Measurements from ENCODE around the gene CACNB2.

Gene CACNB2

DNA sequence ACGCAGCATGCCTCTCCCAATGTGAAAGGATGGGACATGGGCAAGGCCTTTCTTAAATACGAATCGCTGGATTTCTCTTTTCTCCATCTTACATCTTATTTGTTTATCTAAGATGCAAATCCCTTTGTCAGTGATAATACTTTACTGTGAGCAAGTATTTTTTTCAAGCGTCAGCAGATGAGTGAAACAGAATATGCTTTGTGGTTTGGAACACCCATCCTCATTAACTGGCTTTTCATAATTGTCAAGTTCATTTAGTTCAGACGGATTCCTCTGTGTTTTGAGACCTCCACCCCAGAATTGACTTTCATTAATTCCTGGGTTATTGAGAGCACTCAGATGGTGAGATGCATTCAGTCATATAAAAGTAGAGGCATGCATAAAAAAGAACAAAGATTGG is 361.4 kb downstream of the CACNB2 start:
- H3K9me3 ChIP-seq (ENCODE audit: control insufficient read depth in 1 of 2, low read length in 2 of 2): no peaks in the 10 kb centered on the region
- H3K4me3 ChIP-seq (ENCODE audit: low read depth in 1 of 2, low read length in 2 of 2): no peak overlapping the region
- no peaks in the 10 kb centered on the region for H3K4me1 ChIP-seq (ENCODE audit: control insufficient read depth in 1 of 2, insufficient read depth in 2 of 2, low read length in 2 of 2)
- no peaks in the 10 kb centered on the region for H3K36me3 ChIP-seq (ENCODE audit: control insufficient read depth in 1 of 2, insufficient read depth in 2 of 2, low read length in 2 of 2)
- H3K9ac ChIP-seq (ENCODE audit: low read depth in 1 of 2, low read length in 2 of 2): no peak overlapping the region
- H3K27me3 ChIP-seq (ENCODE audit: control insufficient read depth in 1 of 2, insufficient read depth in 2 of 2, low read length in 2 of 2): no peaks in the 10 kb centered on the region
- no peak overlapping the region for H3K27ac ChIP-seq (ENCODE audit: low read depth, low read length)

DNA sequence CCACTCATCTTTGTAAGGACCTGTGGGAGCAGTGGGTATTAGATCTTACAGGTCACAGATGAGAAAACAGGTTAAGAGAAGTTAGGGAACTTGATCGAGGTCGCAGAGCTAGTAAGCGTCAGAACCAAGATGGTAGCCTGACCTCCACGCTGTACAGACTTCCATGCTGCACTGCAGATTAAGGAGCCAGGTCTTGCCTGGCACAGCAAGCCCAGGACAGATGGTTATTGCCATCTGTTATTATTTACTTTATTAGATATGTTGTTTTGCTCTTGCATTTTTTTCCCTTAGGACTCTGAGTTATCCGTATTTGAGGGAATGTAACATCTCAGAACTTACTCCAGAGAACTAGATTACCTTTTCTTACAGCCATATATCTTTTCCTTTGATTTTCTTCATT is 363.9 kb downstream of the CACNB2 start:
- Histone ChIP-seq H3K4me3 (ENCODE audit: low read depth in 1 of 2, low read length in 2 of 2) (no peak overlapping the region), H3K9me3 (ENCODE audit: control insufficient read depth in 1 of 2, low read length in 2 of 2) (no peaks in the 10 kb centered on the region), H3K4me1 (ENCODE audit: control insufficient read depth in 1 of 2, insufficient read depth in 2 of 2, low read length in 2 of 2) (no peaks in the 10 kb centered on the region), H3K27ac (ENCODE audit: low read depth, low read length) (no peak overlapping the region), H3K27me3 (ENCODE audit: control insufficient read depth in 1 of 2, insufficient read depth in 2 of 2, low read length in 2 of 2) (no peaks in the 10 kb centered on the region), H3K9ac (ENCODE audit: low read depth in 1 of 2, low read length in 2 of 2) (no peak overlapping the region), H3K36me3 (ENCODE audit: control insufficient read depth in 1 of 2, insufficient read depth in 2 of 2, low read length in 2 of 2) (no peaks in the 10 kb centered on the region)

DNA sequence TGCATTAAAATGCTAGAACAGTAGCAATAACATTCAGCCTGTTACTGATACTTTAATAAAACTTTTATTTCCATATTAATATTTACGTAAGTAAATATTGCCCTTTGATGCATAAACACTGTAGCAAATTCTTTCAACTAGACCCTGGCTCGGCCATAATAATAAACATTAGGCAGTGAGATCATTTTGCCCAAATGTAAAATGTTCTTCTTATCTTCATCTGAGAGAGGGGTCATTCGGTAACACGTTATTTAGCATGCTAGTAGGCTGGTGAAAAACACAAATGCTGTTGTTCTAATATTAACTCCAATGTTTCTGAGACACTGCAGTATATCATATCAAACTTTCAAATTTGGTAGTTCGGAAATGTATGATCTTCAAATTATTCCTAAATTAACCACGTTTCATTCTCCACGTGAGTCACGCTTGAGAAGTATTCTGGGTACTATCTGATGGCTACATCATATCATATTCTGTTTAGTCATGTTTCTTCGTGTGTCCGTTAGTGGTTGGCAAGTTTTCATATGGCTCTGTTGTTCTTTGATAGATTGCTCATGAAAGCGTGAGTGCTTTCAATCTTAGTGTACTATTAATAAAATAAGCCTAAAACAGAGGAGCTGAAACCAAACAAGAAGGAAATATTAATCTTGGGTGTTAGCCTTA is 365.4 kb downstream of the CACNB2 start:
- H3K4me1 ChIP-seq (ENCODE audit: control insufficient read depth in 1 of 2, insufficient read depth in 2 of 2, low read length in 2 of 2): no peaks in the 10 kb centered on the region
- H3K36me3 ChIP-seq (ENCODE audit: control insufficient read depth in 1 of 2, insufficient read depth in 2 of 2, low read length in 2 of 2): no peaks in the 10 kb centered on the region
- H3K9ac ChIP-seq (ENCODE audit: low read depth in 1 of 2, low read length in 2 of 2): no peak overlapping the region
- no peak overlapping the region for H3K4me3 ChIP-seq (ENCODE audit: low read depth in 1 of 2, low read length in 2 of 2)
- H3K9me3 ChIP-seq (ENCODE audit: control insufficient read depth in 1 of 2, low read length in 2 of 2): no peaks in the 10 kb centered on the region
- H3K27me3 ChIP-seq (ENCODE audit: control insufficient read depth in 1 of 2, insufficient read depth in 2 of 2, low read length in 2 of 2): no peaks in the 10 kb centered on the region
- H3K27ac ChIP-seq (ENCODE audit: low read depth, low read length): no peak overlapping the region

DNA sequence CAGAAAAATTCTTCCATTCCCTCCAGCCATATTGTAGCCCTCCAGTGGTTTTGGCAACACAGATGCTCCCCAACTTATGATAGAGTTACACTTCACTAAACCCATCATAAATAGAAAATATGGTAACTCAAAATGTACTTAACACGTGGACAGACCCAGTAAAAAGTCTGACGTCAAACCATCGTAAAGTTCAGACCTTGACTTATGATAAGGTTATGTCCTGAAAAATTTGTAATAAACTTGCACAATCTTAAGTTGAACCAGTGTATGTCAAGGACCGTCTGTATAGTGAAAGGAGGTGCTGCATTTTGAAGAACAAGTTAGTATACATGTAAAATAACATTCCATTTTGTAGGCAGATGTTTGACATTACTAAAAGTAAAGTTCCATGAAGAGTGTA is 368.4 kb downstream of the CACNB2 start:
- peaks cover 0 to 4% of the 10 kb centered on the region in 2 donors for H3K36me3 ChIP-seq (ENCODE audit: control insufficient read depth in 1 of 2, insufficient read depth in 2 of 2, low read length in 2 of 2)
- H3K9me3 ChIP-seq (ENCODE audit: control insufficient read depth in 1 of 2, low read length in 2 of 2): no peaks in the 10 kb centered on the region
- no peaks in the 10 kb centered on the region for H3K4me1 ChIP-seq (ENCODE audit: control insufficient read depth in 1 of 2, insufficient read depth in 2 of 2, low read length in 2 of 2)
- H3K27ac ChIP-seq (ENCODE audit: low read depth, low read length): no peak overlapping the region
- H3K9ac ChIP-seq (ENCODE audit: low read depth in 1 of 2, low read length in 2 of 2): no peak overlapping the region
- H3K4me3 ChIP-seq (ENCODE audit: low read depth in 1 of 2, low read length in 2 of 2): no peak overlapping the region
- no peaks in the 10 kb centered on the region for H3K27me3 ChIP-seq (ENCODE audit: control insufficient read depth in 1 of 2, insufficient read depth in 2 of 2, low read length in 2 of 2)

DNA sequence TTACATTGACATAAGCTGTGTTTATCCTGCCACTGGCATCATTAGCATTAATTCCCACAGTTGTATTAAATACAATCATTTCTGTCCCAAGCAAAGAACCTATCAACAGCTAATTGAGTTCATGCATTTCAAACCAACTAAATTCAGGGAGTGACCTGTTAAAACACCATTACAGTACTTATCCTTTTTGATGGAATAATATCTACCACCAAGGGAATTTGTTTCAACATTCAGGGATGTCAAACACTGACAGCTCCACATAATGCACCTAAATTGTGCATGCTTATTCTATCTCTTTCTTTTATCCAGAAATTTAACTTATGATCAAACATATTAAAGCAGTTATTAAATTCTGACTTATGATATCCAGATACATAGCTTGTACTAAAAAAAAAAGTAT is 374.3 kb downstream of the CACNB2 start:
- Histone ChIP-seq H3K4me3 (ENCODE audit: low read depth in 1 of 2, low read length in 2 of 2) (no peak overlapping the region), H3K27ac (ENCODE audit: low read depth, low read length) (no peak overlapping the region), H3K27me3 (ENCODE audit: control insufficient read depth in 1 of 2, insufficient read depth in 2 of 2, low read length in 2 of 2) (no peaks in the 10 kb centered on the region), H3K9ac (ENCODE audit: low read depth in 1 of 2, low read length in 2 of 2) (no peak overlapping the region), H3K4me1 (ENCODE audit: control insufficient read depth in 1 of 2, insufficient read depth in 2 of 2, low read length in 2 of 2) (no peaks in the 10 kb centered on the region), H3K9me3 (ENCODE audit: control insufficient read depth in 1 of 2, low read length in 2 of 2) (no peaks in the 10 kb centered on the region), H3K36me3 (ENCODE audit: control insufficient read depth in 1 of 2, insufficient read depth in 2 of 2, low read length in 2 of 2) (peaks cover 0 to 6% of the 10 kb centered on the region in 2 donors)

DNA sequence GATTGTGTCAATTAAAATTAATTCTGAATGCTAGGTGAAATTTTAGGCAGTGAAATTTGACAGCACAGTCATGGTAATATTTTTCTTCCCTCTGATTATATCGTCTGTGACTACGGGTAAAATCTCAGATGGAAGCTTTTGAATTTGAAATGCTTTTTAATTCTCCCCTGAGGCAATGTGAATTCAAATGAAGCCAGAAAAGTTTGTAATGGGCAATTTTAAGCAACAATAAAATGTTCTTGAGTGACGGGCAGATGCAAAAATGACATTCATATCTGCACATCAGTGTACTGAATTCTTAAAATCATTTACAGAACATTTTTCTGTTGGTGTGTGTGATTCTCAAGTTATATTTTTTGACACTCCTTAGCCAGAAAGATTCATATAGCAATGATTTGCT is 376.6 kb downstream of the CACNB2 start:
- H3K27me3 ChIP-seq (ENCODE audit: control insufficient read depth in 1 of 2, insufficient read depth in 2 of 2, low read length in 2 of 2): no peaks in the 10 kb centered on the region
- no peak overlapping the region for H3K9ac ChIP-seq (ENCODE audit: low read depth in 1 of 2, low read length in 2 of 2)
- H3K9me3 ChIP-seq (ENCODE audit: control insufficient read depth in 1 of 2, low read length in 2 of 2): no peaks in the 10 kb centered on the region
- H3K4me1 ChIP-seq (ENCODE audit: control insufficient read depth in 1 of 2, insufficient read depth in 2 of 2, low read length in 2 of 2): no peaks in the 10 kb centered on the region
- no peak overlapping the region for H3K27ac ChIP-seq (ENCODE audit: low read depth, low read length)
- H3K36me3 ChIP-seq (ENCODE audit: control insufficient read depth in 1 of 2, insufficient read depth in 2 of 2, low read length in 2 of 2): peaks cover 0 to 9% of the 10 kb centered on the region in 2 donors
- H3K4me3 ChIP-seq (ENCODE audit: low read depth in 1 of 2, low read length in 2 of 2): no peak overlapping the region

DNA sequence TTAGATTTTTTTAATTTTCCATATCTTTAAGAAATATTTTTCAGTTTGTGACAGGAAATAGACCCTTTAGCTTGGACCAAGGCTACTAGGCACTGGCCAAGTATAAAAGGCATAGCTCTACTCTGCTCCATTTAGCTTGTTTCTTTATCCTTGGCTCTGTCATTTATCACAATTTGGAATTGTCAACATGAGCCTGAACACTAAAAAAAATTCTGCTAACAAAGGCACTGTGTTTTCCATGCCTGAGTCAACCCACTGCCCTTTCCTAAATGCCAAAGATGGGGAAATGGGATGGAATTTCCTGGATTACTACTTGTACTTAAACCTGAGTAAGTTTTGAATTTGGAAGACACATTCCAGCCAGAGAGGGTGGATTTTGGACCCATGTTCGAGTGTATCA is 382.8 kb downstream of the CACNB2 start:
- Histone ChIP-seq H3K4me3 (ENCODE audit: low read depth in 1 of 2, low read length in 2 of 2) (no peak overlapping the region), H3K27me3 (ENCODE audit: control insufficient read depth in 1 of 2, insufficient read depth in 2 of 2, low read length in 2 of 2) (no peaks in the 10 kb centered on the region), H3K36me3 (ENCODE audit: control insufficient read depth in 1 of 2, insufficient read depth in 2 of 2, low read length in 2 of 2) (peaks cover 0 to 10% of the 10 kb centered on the region in 2 donors), H3K9ac (ENCODE audit: low read depth in 1 of 2, low read length in 2 of 2) (no peak overlapping the region), H3K9me3 (ENCODE audit: control insufficient read depth in 1 of 2, low read length in 2 of 2) (no peaks in the 10 kb centered on the region), H3K4me1 (ENCODE audit: control insufficient read depth in 1 of 2, insufficient read depth in 2 of 2, low read length in 2 of 2) (no peaks in the 10 kb centered on the region), H3K27ac (ENCODE audit: low read depth, low read length) (no peak overlapping the region)

DNA sequence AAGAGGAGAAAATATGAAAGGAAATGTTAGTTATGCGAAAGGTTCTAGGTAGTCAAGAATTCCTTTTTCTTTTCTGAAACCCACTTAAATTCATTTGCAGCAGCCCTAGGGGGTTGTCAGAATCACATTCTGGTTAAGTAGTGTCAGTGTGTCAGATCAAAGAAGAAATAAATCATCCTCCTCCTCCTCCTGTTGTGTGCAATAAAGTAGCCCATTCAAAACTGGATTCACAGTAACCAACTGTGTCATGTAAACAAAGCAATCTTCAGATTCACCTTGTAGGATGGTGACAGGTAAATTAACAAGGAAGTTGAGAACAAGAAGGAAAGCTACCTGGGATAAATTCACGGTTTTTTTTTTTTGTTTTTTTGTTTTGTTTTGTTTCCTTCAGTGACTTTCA is 383.6 kb downstream of the CACNB2 start:
- H3K36me3 ChIP-seq (ENCODE audit: control insufficient read depth in 1 of 2, insufficient read depth in 2 of 2, low read length in 2 of 2): peaks cover 0 to 8% of the 10 kb centered on the region in 2 donors

DNA sequence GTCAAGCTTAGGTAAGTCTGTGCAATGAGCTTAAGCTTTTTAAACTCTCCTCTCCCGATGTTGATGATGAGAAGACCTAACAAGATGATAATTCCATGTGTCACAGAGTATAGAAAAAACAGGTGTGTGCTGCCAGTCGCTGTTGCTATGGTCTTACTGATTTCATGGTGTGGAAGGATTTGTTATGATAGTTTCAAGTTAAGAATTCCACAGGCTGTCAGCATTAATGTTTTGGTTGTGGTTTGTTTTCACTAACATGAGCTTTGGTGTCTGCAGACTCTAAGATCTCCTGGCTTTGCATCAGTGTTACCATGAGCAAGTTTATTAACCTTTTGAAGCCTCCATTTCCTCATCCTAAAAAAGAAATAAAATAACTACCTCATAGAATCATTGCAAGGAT is 387.5 kb downstream of the CACNB2 start:
- Histone ChIP-seq H3K27ac (ENCODE audit: low read depth, low read length) (no peak overlapping the region), H3K4me1 (ENCODE audit: control insufficient read depth in 1 of 2, insufficient read depth in 2 of 2, low read length in 2 of 2) (no peaks in the 10 kb centered on the region), H3K9ac (ENCODE audit: low read depth in 1 of 2, low read length in 2 of 2) (no peak overlapping the region), H3K9me3 (ENCODE audit: control insufficient read depth in 1 of 2, low read length in 2 of 2) (no peaks in the 10 kb centered on the region), H3K36me3 (ENCODE audit: control insufficient read depth in 1 of 2, insufficient read depth in 2 of 2, low read length in 2 of 2) (peaks cover 0 to 10% of the 10 kb centered on the region in 2 donors), H3K4me3 (ENCODE audit: low read depth in 1 of 2, low read length in 2 of 2) (no peak overlapping the region), H3K27me3 (ENCODE audit: control insufficient read depth in 1 of 2, insufficient read depth in 2 of 2, low read length in 2 of 2) (no peaks in the 10 kb centered on the region)

More for the DNA sequence above, 383.6 kb downstream of the CACNB2 start:
- Histone ChIP-seq H3K9ac (ENCODE audit: low read depth in 1 of 2, low read length in 2 of 2) (no peak overlapping the region), H3K4me1 (ENCODE audit: control insufficient read depth in 1 of 2, insufficient read depth in 2 of 2, low read length in 2 of 2) (no peaks in the 10 kb centered on the region), H3K9me3 (ENCODE audit: control insufficient read depth in 1 of 2, low read length in 2 of 2) (no peaks in the 10 kb centered on the region), H3K4me3 (ENCODE audit: low read depth in 1 of 2, low read length in 2 of 2) (no peak overlapping the region), H3K27me3 (ENCODE audit: control insufficient read depth in 1 of 2, insufficient read depth in 2 of 2, low read length in 2 of 2) (no peaks in the 10 kb centered on the region), H3K27ac (ENCODE audit: low read depth, low read length) (no peak overlapping the region)

DNA sequence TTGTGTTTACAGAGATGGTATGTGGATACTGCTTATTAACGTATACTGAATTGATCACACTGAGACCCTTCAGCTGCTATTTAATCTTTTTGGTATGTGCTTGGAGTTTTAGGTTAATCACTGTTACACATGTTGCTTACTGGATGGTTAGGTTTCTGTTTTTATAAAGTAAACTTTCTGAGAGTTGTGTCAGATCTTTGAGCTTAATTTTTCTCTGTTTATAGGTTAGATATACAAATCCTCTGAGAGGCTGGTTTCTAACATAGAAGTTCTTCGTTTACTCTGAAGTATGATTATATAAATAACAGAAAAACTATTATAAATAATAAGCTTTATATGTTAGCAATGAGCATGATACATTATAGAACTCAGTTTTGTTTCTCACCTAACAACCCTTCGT is 388.1 kb downstream of the CACNB2 start:
- Histone ChIP-seq H3K36me3 (ENCODE audit: control insufficient read depth in 1 of 2, insufficient read depth in 2 of 2, low read length in 2 of 2) (peaks cover 0 to 10% of the 10 kb centered on the region in 2 donors), H3K9me3 (ENCODE audit: control insufficient read depth in 1 of 2, low read length in 2 of 2) (no peaks in the 10 kb centered on the region), H3K27ac (ENCODE audit: low read depth, low read length) (no peak overlapping the region), H3K27me3 (ENCODE audit: control insufficient read depth in 1 of 2, insufficient read depth in 2 of 2, low read length in 2 of 2) (no peaks in the 10 kb centered on the region), H3K4me3 (ENCODE audit: low read depth in 1 of 2, low read length in 2 of 2) (no peak overlapping the region), H3K4me1 (ENCODE audit: control insufficient read depth in 1 of 2, insufficient read depth in 2 of 2, low read length in 2 of 2) (no peaks in the 10 kb centered on the region), H3K9ac (ENCODE audit: low read depth in 1 of 2, low read length in 2 of 2) (no peak overlapping the region)
